Activated T-cell treated with anti-CD3 and anti-CD28 coated beads, Interleukin-2, amount 50 U/mL, for 24 hours (primary cell): Measurements from ENCODE around the gene FAF2.

Experiments used
- DNase-seq: peaks from one replicate; pipeline ENCODE4 v3.0.0-alpha.2; 2020
- H3K27ac Mint-ChIP-seq: 2 replicates; pipeline ENCODE4 v1.8.0; 2020; ENCODE audit warnings: mild to moderate bottlenecking, mixed read lengths
- H3K27me3 Mint-ChIP-seq: 2 replicates; pipeline ENCODE4 v1.8.0; 2020; ENCODE audit warnings: mixed read lengths
- H3K36me3 Mint-ChIP-seq: 2 replicates; pipeline ENCODE4 v1.8.0; 2020; ENCODE audit warnings: low read depth, mixed read lengths
- H3K4me1 Mint-ChIP-seq: 2 replicates; pipeline ENCODE4 v1.8.0; 2020; ENCODE audit warnings: low read depth, mixed read lengths
- H3K4me3 Mint-ChIP-seq: 2 replicates; pipeline ENCODE4 v1.8.0; 2020; ENCODE audit warnings: mild to moderate bottlenecking, moderate library complexity, mixed read lengths
- H3K9me3 Mint-ChIP-seq: 2 replicates; pipeline ENCODE4 v1.8.0; 2020; ENCODE audit warnings: mixed read lengths

The FAF2 gene

GRCh38 chr5:176491901-176492300 lies 43.7 kb downstream of the FAF2 start:
- H3K36me3 Mint-ChIP-seq, result peaks cover 87% of the 10 kb centered on the region
- no peak overlapping the region for H3K27ac Mint-ChIP-seq
- DNase-seq, result no peak

GRCh38 chr5:176492431-176492830 lies 44.2 kb downstream of the FAF2 start:
- Mint-ChIP-seq H3K27me3 (no peaks in the 10 kb centered on the region), H3K36me3 (peaks cover 87% of the 10 kb centered on the region), H3K9me3 (no peaks in the 10 kb centered on the region), H3K27ac (no peak overlapping the region), H3K4me1 (peaks cover 15% of the 10 kb centered on the region), H3K4me3 (no peak overlapping the region)
- no peak for DNase-seq

More at GRCh38 chr5:176491901-176492300, 43.7 kb downstream of the FAF2 start:
- no peak overlapping the region for H3K4me3 Mint-ChIP-seq
- no peaks in the 10 kb centered on the region for H3K27me3 Mint-ChIP-seq
- peaks cover 16% of the 10 kb centered on the region for H3K4me1 Mint-ChIP-seq
- no peaks in the 10 kb centered on the region for H3K9me3 Mint-ChIP-seq

GRCh38 chr5:176497852-176498251 lies 49.7 kb downstream of the FAF2 start:
- no peak overlapping the region for H3K27ac Mint-ChIP-seq
- H3K9me3 Mint-ChIP-seq, result no peaks in the 10 kb centered on the region
- no peaks in the 10 kb centered on the region for H3K4me1 Mint-ChIP-seq
- no peak for DNase-seq
- H3K27me3 Mint-ChIP-seq, result no peaks in the 10 kb centered on the region
- no peak overlapping the region for H3K4me3 Mint-ChIP-seq
- H3K36me3 Mint-ChIP-seq, result peaks cover 90% of the 10 kb centered on the region

GRCh38 chr5:176499273-176499672 lies 51.1 kb downstream of the FAF2 start:
- peaks cover 90% of the 10 kb centered on the region for H3K36me3 Mint-ChIP-seq

GRCh38 chr5:176500511-176500910 lies 52.3 kb downstream of the FAF2 start:
- H3K9me3 Mint-ChIP-seq, result no peaks in the 10 kb centered on the region
- H3K4me1 Mint-ChIP-seq, result no peaks in the 10 kb centered on the region
- H3K36me3 Mint-ChIP-seq, result peaks cover 93% of the 10 kb centered on the region
- no peak overlapping the region for H3K4me3 Mint-ChIP-seq
- no peak overlapping the region for H3K27ac Mint-ChIP-seq
- no peak for DNase-seq
- H3K27me3 Mint-ChIP-seq, result no peaks in the 10 kb centered on the region

More at GRCh38 chr5:176499273-176499672, 51.1 kb downstream of the FAF2 start:
- Mint-ChIP-seq H3K4me1 (no peaks in the 10 kb centered on the region), H3K27ac (no peak overlapping the region), H3K4me3 (no peak overlapping the region), H3K27me3 (no peaks in the 10 kb centered on the region), H3K9me3 (no peaks in the 10 kb centered on the region)
- no peak for DNase-seq

GRCh38 chr5:176501333-176501732 lies 53.1 kb downstream of the FAF2 start:
- H3K27ac Mint-ChIP-seq, result no peak overlapping the region

GRCh38 chr5:176503496-176503895 lies 55.3 kb downstream of the FAF2 start:
- DNase-seq, result no peak
- Mint-ChIP-seq H3K9me3 (no peaks in the 10 kb centered on the region), H3K27ac (no peak overlapping the region), H3K4me3 (no peak overlapping the region), H3K27me3 (no peaks in the 10 kb centered on the region), H3K4me1 (no peaks in the 10 kb centered on the region), H3K36me3 (peaks cover 91% of the 10 kb centered on the region)

More at GRCh38 chr5:176501333-176501732, 53.1 kb downstream of the FAF2 start:
- no peaks in the 10 kb centered on the region for H3K9me3 Mint-ChIP-seq
- H3K4me3 Mint-ChIP-seq, result no peak overlapping the region
- no peak for DNase-seq
- H3K36me3 Mint-ChIP-seq, result peaks cover 92% of the 10 kb centered on the region
- H3K27me3 Mint-ChIP-seq, result no peaks in the 10 kb centered on the region
- no peaks in the 10 kb centered on the region for H3K4me1 Mint-ChIP-seq

- no peak for DNase-seq
- Mint-ChIP-seq H3K27me3 (no peaks in the 10 kb centered on the region), H3K4me3 (no peak overlapping the region), H3K4me1 (no peaks in the 10 kb centered on the region), H3K9me3 (no peaks in the 10 kb centered on the region), H3K36me3 (peaks cover 70% of the 10 kb centered on the region), H3K27ac (no peak overlapping the region)
Measured at GRCh38 chr5:176507911-176508310, 59.7 kb downstream of the FAF2 start.

GRCh38 chr5:176508603-176509002 lies 60.4 kb downstream of the FAF2 start:
- Mint-ChIP-seq H3K36me3 (peaks cover 63% of the 10 kb centered on the region), H3K27me3 (no peaks in the 10 kb centered on the region), H3K27ac (no peak overlapping the region), H3K4me3 (no peak overlapping the region), H3K9me3 (no peaks in the 10 kb centered on the region), H3K4me1 (no peaks in the 10 kb centered on the region)
- DNase-seq, result no peak

- no peak overlapping the region for H3K27ac Mint-ChIP-seq
- no peaks in the 10 kb centered on the region for H3K27me3 Mint-ChIP-seq
- H3K9me3 Mint-ChIP-seq, result no peaks in the 10 kb centered on the region
- DNase-seq, result no peak
- H3K4me1 Mint-ChIP-seq, result peaks cover 4% of the 10 kb centered on the region
- peaks cover 14% of the 10 kb centered on the region for H3K36me3 Mint-ChIP-seq
- no peak overlapping the region for H3K4me3 Mint-ChIP-seq
Measured at GRCh38 chr5:176513788-176514187, 65.6 kb downstream of the FAF2 start.

GRCh38 chr5:176514244-176514950 lies 66.2 kb downstream of the FAF2 start:
- Mint-ChIP-seq H3K27me3 (no peaks in the 10 kb centered on the region), H3K4me1 (peaks cover 4% of the 10 kb centered on the region)

GRCh38 chr5:176515396-176515795 lies 67.2 kb downstream of the FAF2 start:
- no peak for DNase-seq
- Mint-ChIP-seq H3K4me1 (peaks cover 4% of the 10 kb centered on the region), H3K36me3 (no peaks in the 10 kb centered on the region), H3K9me3 (no peaks in the 10 kb centered on the region), H3K27ac (no peak overlapping the region), H3K4me3 (no peak overlapping the region), H3K27me3 (no peaks in the 10 kb centered on the region)

More at GRCh38 chr5:176514244-176514950, 66.2 kb downstream of the FAF2 start:
- no peak for DNase-seq
- Mint-ChIP-seq H3K9me3 (no peaks in the 10 kb centered on the region), H3K27ac (no peak overlapping the region), H3K4me3 (no peak overlapping the region), H3K36me3 (peaks cover 8% of the 10 kb centered on the region)

GRCh38 chr5:176517053-176517661 lies 69.0 kb downstream of the FAF2 start:
- Mint-ChIP-seq H3K4me1 (peaks cover 4% of the 10 kb centered on the region), H3K4me3 (no peak overlapping the region), H3K27me3 (no peaks in the 10 kb centered on the region), H3K36me3 (no peaks in the 10 kb centered on the region), H3K27ac (peak overlapping the region; percentile 24), H3K9me3 (no peaks in the 10 kb centered on the region)
- DNase-seq, result no peak

- Mint-ChIP-seq H3K9me3 (no peaks in the 10 kb centered on the region), H3K36me3 (no peaks in the 10 kb centered on the region), H3K4me1 (peaks cover 9% of the 10 kb centered on the region), H3K27ac (no peak overlapping the region), H3K4me3 (no peak overlapping the region), H3K27me3 (no peaks in the 10 kb centered on the region)
- DNase-seq, result no peak
Measured at GRCh38 chr5:176519810-176520720, 71.9 kb downstream of the FAF2 start.
